ENCODE results near the gene CCDC57.

The CCDC57 gene

DNA sequence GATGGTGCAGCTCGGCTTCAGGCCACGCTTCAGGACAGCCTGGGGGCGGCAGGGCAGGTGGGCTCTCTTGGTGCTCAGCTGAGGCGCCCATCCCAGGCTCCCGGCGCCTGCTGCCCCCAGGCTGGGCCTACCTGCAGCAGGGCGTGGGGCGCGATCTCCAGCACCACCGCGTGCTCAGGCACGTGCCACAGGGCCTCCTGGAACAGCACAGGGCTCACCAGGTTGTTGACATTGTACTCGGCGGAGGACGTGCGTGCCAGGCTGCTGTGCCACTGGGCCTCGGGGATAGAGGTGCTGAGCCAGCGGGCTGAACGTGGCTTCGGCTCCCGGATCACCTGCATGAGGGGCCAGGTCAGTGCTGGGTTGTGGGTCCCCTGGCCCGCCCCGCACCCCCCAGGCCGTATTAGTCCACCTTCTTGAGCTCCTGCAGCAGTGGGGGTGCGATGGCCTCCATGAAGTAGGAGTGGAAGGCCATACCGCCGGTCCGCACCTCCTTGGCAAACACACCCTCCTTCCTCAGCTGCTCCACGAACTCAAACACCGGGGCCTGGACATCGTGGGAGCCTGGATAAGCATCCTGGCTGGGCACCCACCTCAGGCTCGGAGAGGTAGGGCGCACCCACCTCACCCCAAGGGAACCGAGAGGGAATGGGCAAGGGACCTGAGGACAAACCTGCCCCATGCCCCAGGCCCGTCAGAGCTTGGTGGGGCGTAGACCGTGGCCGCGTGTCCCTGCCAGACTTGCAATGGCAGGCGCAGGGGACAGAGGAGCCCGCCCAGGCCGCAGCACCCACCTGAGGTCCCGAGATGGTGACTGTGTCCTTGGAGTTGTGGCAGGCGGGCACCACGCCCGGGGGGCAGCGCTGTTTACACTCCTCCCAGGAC lies 123.6 kb downstream of the CCDC57 start:
- Histone ChIP-seq H3K79me2 (ENCODE audit: insufficient read depth, low read length) (peaks cover 31% of the 10 kb centered on the region), H3K4me2 (ENCODE audit: insufficient read depth, low read length) (no peak overlapping the region), H3K36me3 (ENCODE audit: insufficient read depth, low read length) (peaks cover 99% of the 10 kb centered on the region), H3K9me3 (ENCODE audit: insufficient read depth, low read length, severe bottlenecking) (no peaks in the 10 kb centered on the region), H4K20me1 (ENCODE audit: insufficient read depth, low read length) (peaks cover 77% of the 10 kb centered on the region), H3K4me3 (ENCODE audit: low read depth in 1 of 2, low read length in 2 of 2) (no peak overlapping the region), H2AFZ (ENCODE audit: low read depth, low read length) (no peak overlapping the region), H3K4me1 (ENCODE audit: insufficient read depth, low read length) (peaks cover 4% of the 10 kb centered on the region; the same call in 1 of the 2 replicates), H3K9ac (ENCODE audit: low read depth, low read length) (no peak overlapping the region), H3K27ac (ENCODE audit: low read length) (no peak overlapping the region), H3K27me3 (ENCODE audit: insufficient read depth, low read length, poor library complexity) (no peaks in the 10 kb centered on the region)
- ATAC-seq (ENCODE audit: insufficient read depth, low read depth) (no peak), DNase-seq (no peak)
- TF ChIP-seq, protein P1, sequence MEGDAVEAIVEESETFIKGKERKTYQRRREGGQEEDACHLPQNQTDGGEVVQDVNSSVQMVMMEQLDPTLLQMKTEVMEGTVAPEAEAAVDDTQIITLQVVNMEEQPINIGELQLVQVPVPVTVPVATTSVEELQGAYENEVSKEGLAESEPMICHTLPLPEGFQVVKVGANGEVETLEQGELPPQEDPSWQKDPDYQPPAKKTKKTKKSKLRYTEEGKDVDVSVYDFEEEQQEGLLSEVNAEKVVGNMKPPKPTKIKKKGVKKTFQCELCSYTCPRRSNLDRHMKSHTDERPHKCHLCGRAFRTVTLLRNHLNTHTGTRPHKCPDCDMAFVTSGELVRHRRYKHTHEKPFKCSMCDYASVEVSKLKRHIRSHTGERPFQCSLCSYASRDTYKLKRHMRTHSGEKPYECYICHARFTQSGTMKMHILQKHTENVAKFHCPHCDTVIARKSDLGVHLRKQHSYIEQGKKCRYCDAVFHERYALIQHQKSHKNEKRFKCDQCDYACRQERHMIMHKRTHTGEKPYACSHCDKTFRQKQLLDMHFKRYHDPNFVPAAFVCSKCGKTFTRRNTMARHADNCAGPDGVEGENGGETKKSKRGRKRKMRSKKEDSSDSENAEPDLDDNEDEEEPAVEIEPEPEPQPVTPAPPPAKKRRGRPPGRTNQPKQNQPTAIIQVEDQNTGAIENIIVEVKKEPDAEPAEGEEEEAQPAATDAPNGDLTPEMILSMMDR (IDR thresholded peaks at IDR 0.05; ENCODE audit: borderline replicate concordance, extremely low read depth, low read length, poor library complexity, severe bottlenecking), result no peak
- no peak for TF ChIP-seq EZH2 (IDR thresholded peaks at IDR 0.05; ENCODE audit: borderline replicate concordance, low read depth, low read length, severe bottlenecking)

DNA sequence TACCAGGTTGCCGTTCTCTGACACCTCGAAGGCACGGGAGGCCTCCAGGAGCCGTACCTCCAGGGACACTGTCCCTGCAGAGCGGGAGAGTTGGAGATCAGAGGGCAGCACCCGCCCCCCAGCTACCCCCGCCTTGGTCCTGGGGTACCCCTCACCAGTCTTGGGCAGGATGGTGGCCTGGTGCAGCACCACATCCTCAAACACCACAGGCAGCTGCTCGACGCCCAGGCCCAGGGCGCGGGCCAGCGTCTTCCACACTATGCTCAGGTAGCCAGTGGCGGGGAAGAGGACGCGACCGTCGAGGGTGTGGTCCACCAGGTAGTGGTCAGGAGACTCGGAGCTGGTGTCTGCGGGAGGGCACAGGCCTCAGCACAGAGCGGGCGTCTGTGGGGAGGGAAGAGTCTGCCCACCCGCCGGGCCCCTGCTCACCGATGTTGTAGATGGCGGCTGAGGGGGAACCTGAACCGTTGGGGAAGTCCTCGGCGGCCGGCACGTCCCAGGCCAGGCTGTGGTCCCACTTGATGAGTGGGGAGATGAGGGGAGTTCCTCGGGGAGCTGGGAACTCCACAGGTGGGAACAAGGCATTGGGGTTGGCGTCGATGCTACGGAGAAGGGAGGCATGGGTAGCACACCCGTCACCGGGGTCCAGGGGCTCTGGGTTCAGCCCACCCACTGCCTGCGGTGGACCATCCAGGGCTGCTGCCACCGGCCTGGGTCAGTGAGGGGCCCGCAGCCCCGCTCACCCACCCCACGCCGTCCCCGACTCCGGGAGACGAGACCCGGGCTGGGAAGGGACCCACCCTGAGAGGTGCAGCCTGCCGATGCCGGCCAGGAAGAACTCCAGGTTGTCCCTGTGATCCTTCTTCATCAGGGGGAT lies 124.4 kb downstream of the CCDC57 start:
- Histone ChIP-seq H3K27me3 (ENCODE audit: insufficient read depth, low read length, poor library complexity) (no peaks in the 10 kb centered on the region), H3K79me2 (ENCODE audit: insufficient read depth, low read length) (peaks cover 23% of the 10 kb centered on the region), H3K4me3 (ENCODE audit: low read depth in 1 of 2, low read length in 2 of 2) (no peak overlapping the region), H3K4me1 (ENCODE audit: insufficient read depth, low read length) (no peaks in the 10 kb centered on the region), H3K9me3 (ENCODE audit: insufficient read depth, low read length, severe bottlenecking) (no peaks in the 10 kb centered on the region), H2AFZ (ENCODE audit: low read depth, low read length) (no peak overlapping the region), H3K36me3 (ENCODE audit: insufficient read depth, low read length) (peaks cover 100% of the 10 kb centered on the region), H3K27ac (ENCODE audit: low read length) (no peak overlapping the region), H3K4me2 (ENCODE audit: insufficient read depth, low read length) (no peak overlapping the region), H4K20me1 (ENCODE audit: insufficient read depth, low read length) (peaks cover 78% of the 10 kb centered on the region), H3K9ac (ENCODE audit: low read depth, low read length) (no peak overlapping the region)
- ATAC-seq (ENCODE audit: insufficient read depth, low read depth), result no peak
- no peak for TF ChIP-seq EZH2 (IDR thresholded peaks at IDR 0.05; ENCODE audit: borderline replicate concordance, low read depth, low read length, severe bottlenecking)
- TF ChIP-seq, protein P1 (IDR thresholded peaks at IDR 0.05; ENCODE audit: borderline replicate concordance, extremely low read depth, low read length, poor library complexity, severe bottlenecking), result no peak
- no peak for DNase-seq

DNA sequence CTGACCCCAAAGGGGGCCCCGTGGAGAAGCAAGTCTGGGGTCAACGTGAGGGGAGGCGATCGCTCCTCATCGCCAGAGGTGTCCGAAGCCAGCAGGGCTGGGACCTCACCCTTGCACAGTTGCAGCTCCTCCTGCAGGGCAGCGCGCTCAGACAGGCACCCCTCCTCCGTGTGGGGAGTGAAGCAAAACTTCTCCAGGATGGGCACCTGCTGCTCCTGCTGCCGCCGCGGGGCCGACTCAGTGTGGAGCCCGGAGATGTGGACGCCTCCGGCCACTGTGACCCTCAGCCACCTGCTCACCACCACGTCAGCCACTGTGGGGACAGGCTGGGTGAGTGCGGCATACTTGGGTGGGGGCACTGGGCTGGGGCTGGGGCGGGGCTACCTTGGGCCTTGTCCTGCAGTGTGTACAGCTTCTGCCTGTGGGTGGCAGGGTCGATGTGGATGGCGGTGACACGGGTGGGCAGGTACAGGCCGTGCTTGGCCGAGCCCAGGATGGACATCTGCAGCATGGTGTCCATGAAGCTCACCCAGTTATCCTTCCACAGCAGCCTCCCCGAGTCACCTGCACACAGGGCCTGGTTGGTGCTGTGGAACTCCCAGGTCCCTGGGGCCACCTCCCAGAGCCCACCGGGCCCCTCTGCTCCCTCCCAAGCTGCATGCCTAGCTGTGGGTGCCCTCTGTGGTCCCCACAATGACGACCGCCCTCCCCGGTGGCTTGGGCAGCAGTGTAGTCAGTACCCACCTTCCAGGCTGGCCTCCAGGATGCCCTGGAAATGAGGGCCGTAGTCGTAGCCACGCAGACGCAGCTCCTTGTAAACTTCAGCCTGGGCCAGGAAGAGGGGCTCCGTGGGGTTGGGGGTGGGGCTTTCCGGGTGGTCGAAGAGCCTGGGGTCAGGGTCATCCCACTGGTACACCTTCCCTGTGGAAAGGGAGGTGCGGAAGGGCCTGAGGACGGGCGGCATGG lies 125.4 kb downstream of the CCDC57 start:
- H3K27ac ChIP-seq (ENCODE audit: low read length), result no peak overlapping the region
- no peak overlapping the region for H3K4me3 ChIP-seq (ENCODE audit: low read depth in 1 of 2, low read length in 2 of 2)
- H2AFZ ChIP-seq (ENCODE audit: low read depth, low read length), result no peak overlapping the region
- H3K4me2 ChIP-seq (ENCODE audit: insufficient read depth, low read length), result no peak overlapping the region
- peaks cover 82% of the 10 kb centered on the region for H4K20me1 ChIP-seq (ENCODE audit: insufficient read depth, low read length)
- H3K79me2 ChIP-seq (ENCODE audit: insufficient read depth, low read length), result peaks cover 14% of the 10 kb centered on the region; the same call in 1 of the 2 replicates
- ATAC-seq (ENCODE audit: insufficient read depth, low read depth) (no peak), DNase-seq (no peak)
- H3K36me3 ChIP-seq (ENCODE audit: insufficient read depth, low read length), result peaks cover 100% of the 10 kb centered on the region
- H3K9me3 ChIP-seq (ENCODE audit: insufficient read depth, low read length, severe bottlenecking), result no peaks in the 10 kb centered on the region
- H3K4me1 ChIP-seq (ENCODE audit: insufficient read depth, low read length), result no peaks in the 10 kb centered on the region
- TF ChIP-seq, protein P1 (IDR thresholded peaks at IDR 0.05; ENCODE audit: borderline replicate concordance, extremely low read depth, low read length, poor library complexity, severe bottlenecking), result no peak
- no peak for TF ChIP-seq EZH2 (IDR thresholded peaks at IDR 0.05; ENCODE audit: borderline replicate concordance, low read depth, low read length, severe bottlenecking)
- no peaks in the 10 kb centered on the region for H3K27me3 ChIP-seq (ENCODE audit: insufficient read depth, low read length, poor library complexity)
- H3K9ac ChIP-seq (ENCODE audit: low read depth, low read length), result no peak overlapping the region
